ENCODE measurements around the gene LGALS9C.
"Not testable (repeated sequence)": the region's sequence is repeated elsewhere in the genome, so short reads cannot be mapped to it uniquely, and the experiment has no call there.

LGALS9C gene

GRCh38 chr17:18542234-18542633 is 65.6 kb downstream of the LGALS9C start:
- not testable (repeated sequence) for DNase-seq

- not testable (repeated sequence) for DNase-seq
Observed at GRCh38 chr17:18542907-18543306, 66.3 kb downstream of the LGALS9C start.

Data from activated CD4-positive, alpha-beta T cell treated with anti-CD3 and anti-CD28 coated beads, Interleukin-2, amount 50 U/mL, for 16 hours (primary cell).